Measurements from ENCODE around the gene CERK. TPM values are rescaled to one million over a fixed set of nuclear protein-coding genes. Genes with fewer than 3 reads are reported as not detected.

The CERK gene
- total and polyA plus RNA-seq, 2 of the 13 experiments (the other 11 are each of a cell fraction or from before 2014, with no cell fraction given), result 40.3 to 41.9 TPM

- 74% methylated on average over 6 of the region's 6 CpGs for WGBS (ENCODE audit: low lambda C conversion rate)
- TF ChIP-seq, protein P1, sequence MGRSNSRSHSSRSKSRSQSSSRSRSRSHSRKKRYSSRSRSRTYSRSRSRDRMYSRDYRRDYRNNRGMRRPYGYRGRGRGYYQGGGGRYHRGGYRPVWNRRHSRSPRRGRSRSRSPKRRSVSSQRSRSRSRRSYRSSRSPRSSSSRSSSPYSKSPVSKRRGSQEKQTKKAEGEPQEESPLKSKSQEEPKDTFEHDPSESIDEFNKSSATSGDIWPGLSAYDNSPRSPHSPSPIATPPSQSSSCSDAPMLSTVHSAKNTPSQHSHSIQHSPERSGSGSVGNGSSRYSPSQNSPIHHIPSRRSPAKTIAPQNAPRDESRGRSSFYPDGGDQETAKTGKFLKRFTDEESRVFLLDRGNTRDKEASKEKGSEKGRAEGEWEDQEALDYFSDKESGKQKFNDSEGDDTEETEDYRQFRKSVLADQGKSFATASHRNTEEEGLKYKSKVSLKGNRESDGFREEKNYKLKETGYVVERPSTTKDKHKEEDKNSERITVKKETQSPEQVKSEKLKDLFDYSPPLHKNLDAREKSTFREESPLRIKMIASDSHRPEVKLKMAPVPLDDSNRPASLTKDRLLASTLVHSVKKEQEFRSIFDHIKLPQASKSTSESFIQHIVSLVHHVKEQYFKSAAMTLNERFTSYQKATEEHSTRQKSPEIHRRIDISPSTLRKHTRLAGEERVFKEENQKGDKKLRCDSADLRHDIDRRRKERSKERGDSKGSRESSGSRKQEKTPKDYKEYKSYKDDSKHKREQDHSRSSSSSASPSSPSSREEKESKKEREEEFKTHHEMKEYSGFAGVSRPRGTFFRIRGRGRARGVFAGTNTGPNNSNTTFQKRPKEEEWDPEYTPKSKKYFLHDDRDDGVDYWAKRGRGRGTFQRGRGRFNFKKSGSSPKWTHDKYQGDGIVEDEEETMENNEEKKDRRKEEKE (IDR thresholded peaks at IDR 0.05), result no peak
- TF ChIP-seq HNRNPK (IDR thresholded peaks at IDR 0.05; ENCODE audit: low read depth, low read length, poor library complexity, severe bottlenecking) (peak; percentile 24), SP2 (CRISPR knock-in tag; IDR thresholded peaks at IDR 0.05) (0 out of 2 replicates have a peak, but pooled peaks have one; percentile 10)
- no peak overlapping the region for H2AFZ ChIP-seq (ENCODE audit: low read length)
- H3K27me3 ChIP-seq (ENCODE audit: control insufficient read depth in 1 of 2, insufficient read depth in 2 of 2, low read length in 2 of 2), result no peaks in the 10 kb centered on the region
- no peaks in the 10 kb centered on the region for H3K36me3 ChIP-seq (replicated peaks in 1 of 2; ENCODE audit: control insufficient read depth in 1 of 2, insufficient read depth in 2 of 2, low read length in 2 of 2)
- H3K4me3 ChIP-seq (replicated peaks in 1 of 3; ENCODE audit: insufficient read depth in 1 of 3, low read depth in 2 of 3, low read length in 3 of 3), result peak overlapping the region in 1 of 3 experiments; percentile 51; a peak in 1 of 6 replicates
- DNase-seq (ENCODE audit: low spot score) (no peak), ATAC-seq (no peak), FAIRE-seq (no peak)
- POLR2A ChIA-PET, result interaction anchor here (1.2 to 3.1 kb wide), 11 partner anchors 8 to 191 kb away, joined by 3 to 42 read pairs (median 8); partner anchors contain the start of gene TBC1D22A
- no TSS peak for BruUV-seq (replicated peaks)
- H3K79me2 ChIP-seq (ENCODE audit: insufficient read depth, low read length), result no peaks in the 10 kb centered on the region
- in situ Hi-C loops (cut with HindIII; ENCODE audit: extremely low pct_ligation_motif_present, low pct_unique_long_range_greater_than_20kb) (no loop called here), intact Hi-C loops (cut with micrococcal nuclease; ENCODE audit: unreplicated experiment) (loop anchor here (2.0 kb wide), 1 partner anchor 16 kb away; the partner anchor contains the start of gene CERK)
- peak overlapping the region; percentile 78 for H3K27ac ChIP-seq (ENCODE audit: extremely low read length, insufficient read depth, low read length)
- no peaks in the 10 kb centered on the region for H4K20me1 ChIP-seq (ENCODE audit: insufficient read depth, low read length)
- CTCF ChIA-PET (ENCODE audit: low intra/inter-chr PET ratio, low total read pairs), result no interaction called here
- H3K4me1 ChIP-seq (ENCODE audit: insufficient read depth, low read length), result peaks cover 58% of the 10 kb centered on the region
- H3K9me3 ChIP-seq (ENCODE audit: low read length), result peaks cover 8% of the 10 kb centered on the region
- H3K4me2 ChIP-seq (ENCODE audit: low read depth, low read length), result peak overlapping the region; percentile 79
- peak overlapping the region; percentile 63; the same call in 1 of the 2 replicates for H3K9ac ChIP-seq (ENCODE audit: insufficient read depth, low read depth, low read length)
Measured at GRCh38 chr22:46754826-46755225, 16.8 kb upstream of the CERK start.

All from HepG2 (cell line).